ENCODE data around the gene C1S.

- peak; percentile 98 for TF ChIP-seq CTCF (IDR thresholded peaks at IDR 0.05)
- no peak for TF ChIP-seq ZFX (IDR thresholded peaks at IDR 0.05; ENCODE audit: borderline replicate concordance)
Observed at GRCh38 chr12:7108796-7109571, 48.5 kb downstream of the C1S start, which contains the start of gene C1RL.

Data from 22Rv1 (cell line).